HT1080 (cell line): ENCODE measurements around the gene CTNNBIP1. TPM values are rescaled to one million over a fixed set of nuclear protein-coding genes. Genes with fewer than 3 reads are reported as not detected.
"Not testable (repeated sequence)": the region's sequence is repeated elsewhere in the genome, so short reads cannot be mapped to it uniquely, and the experiment has no call there.

ENCODE experiments used
- DNase-seq: peaks from one replicate; pipeline ENCODE4 v3.0.0-alpha.2; 2015; ENCODE audit warnings: low read depth
- total RNA-seq: library from RNA; depleted of rRNA; stranded (reverse); fragments of >200 nt; shearing (Covaris generic); gene quantifications from 2 replicates; pipeline ENCODE4 v1.2.3, GENCODE V29; 2014; rRNA removed

CTNNBIP1 gene
- total RNA-seq, 1 experiment from 2014 or later: 32.2 TPM

- no peak for DNase-seq
These were observed 101.6 kb downstream of the CTNNBIP1 start for GRCh38 chr1:9808459-9808858.

GRCh38 chr1:9807541-9807940, 102.5 kb downstream of the CTNNBIP1 start:
- DNase-seq: no peak

- DNase-seq: not testable (repeated sequence)
These were observed 104.1 kb downstream of the CTNNBIP1 start for GRCh38 chr1:9805972-9806371.

GRCh38 chr1:9805006-9805508, 105.0 kb downstream of the CTNNBIP1 start:
- no peak for DNase-seq

GRCh38 chr1:9803003-9803918, 106.8 kb downstream of the CTNNBIP1 start:
- not testable (repeated sequence) for DNase-seq

- DNase-seq: no peak
These were observed 108.2 kb downstream of the CTNNBIP1 start for GRCh38 chr1:9801909-9802308.

Other genes starting within 250 kb of the CTNNBIP1 start
- 68.9 and 72.2 TPM in 2 replicates for gene CLSTN1, start 86.3 kb downstream of the CTNNBIP1 start, total RNA-seq
- gene LZIC, start 33.1 kb upstream of the CTNNBIP1 start, total RNA-seq: 22.4 and 24.2 TPM in 2 replicates
- gene NMNAT1, start 33.2 kb upstream of the CTNNBIP1 start, total RNA-seq: 5.2 and 7.1 TPM in 2 replicates
- not detected in 2 replicates for gene RBP7, start 87.0 kb upstream of the CTNNBIP1 start, total RNA-seq
- gene UBE4B, start 122.7 kb upstream of the CTNNBIP1 start, total RNA-seq: 19.3 and 20.8 TPM in 2 replicates